ENCODE data around the gene KCTD5.
"Not testable (repeated sequence)": the region's sequence is repeated elsewhere in the genome, so short reads cannot be mapped to it uniquely, and the experiment has no call there.

Gene KCTD5

DNA sequence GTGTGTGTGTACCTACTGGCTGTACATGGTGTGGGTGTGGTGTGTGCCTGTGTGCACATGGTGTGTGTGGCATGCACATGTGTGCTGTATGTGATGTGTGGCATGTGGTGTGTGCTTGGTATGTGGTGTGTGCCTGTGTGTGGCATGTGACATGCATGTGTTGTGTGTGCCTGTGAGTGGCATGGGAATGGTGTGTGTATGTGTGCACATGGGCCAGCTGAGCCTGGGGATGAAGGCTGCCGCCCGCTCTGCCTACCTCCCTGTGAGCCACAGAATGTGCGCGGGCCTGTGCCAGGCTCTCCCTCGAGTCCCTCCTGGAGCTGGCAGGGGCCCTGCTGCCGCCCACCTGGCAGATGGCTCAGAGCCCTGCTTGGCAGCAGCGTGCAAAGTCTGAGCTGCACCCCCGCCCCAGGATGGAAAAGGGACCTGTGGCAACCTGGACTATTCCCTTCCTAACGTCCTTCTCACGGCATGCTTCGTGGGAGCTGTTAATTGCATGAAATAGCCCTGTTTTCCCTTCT lies 28.4 kb downstream of the KCTD5 start:
- DNase-seq = no peak

DNA sequence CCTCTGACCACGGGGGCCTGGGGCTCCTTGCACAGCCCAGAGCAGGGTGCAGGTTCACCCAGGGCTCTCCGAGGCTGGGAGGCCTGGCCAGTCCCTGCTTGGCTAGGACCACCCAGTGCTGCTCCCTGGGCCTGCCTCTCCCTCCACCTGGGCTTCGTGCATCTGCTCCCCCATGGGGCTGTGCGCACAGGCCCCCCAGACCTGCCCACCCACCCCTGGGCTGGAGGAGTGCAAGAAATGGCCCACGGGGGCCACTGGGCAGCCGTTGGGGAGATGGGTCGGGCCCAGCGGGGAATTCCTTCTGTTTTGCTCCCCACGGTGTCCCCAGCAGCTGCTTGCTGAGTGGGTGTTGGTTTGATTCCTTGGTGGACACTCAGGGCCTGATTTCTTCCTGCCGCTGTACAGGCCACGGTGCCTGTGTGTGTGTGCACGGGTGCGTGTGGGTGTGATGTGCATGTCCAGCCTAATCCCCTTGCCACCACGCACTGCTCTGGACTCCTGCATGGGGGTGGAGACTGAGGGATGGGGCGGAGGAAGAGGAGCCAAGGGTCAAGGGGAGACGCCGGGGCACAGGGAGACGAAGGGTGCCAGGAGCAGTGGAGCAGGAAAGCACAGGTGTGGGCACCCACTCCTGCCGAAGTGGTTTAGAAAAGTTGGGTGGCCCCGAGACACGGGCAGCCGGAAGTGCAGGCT lies 29.2 kb downstream of the KCTD5 start:
- DNase-seq = no peak

DNA sequence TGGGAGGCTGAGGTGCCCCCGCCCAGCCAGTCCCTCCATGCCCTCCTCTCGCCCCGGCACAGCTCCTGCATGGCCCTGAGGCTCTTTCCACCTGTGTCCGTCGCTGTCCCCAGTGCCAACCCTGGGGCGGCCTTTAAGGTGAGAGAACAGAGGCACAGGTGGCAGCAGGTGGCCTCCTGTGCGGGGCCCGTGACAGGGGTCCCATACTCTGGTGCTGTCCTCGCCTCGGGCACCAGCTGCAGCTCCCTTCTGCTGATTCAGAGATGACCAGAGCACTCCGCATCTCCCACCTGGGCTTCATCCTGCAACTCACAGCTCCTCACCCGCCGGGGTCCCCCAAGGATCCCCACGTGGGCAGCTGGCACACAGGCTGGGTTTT lies 29.7 kb downstream of the KCTD5 start:
- no peak for DNase-seq

GRCh38 chr16:2712546-2712945 lies 30.2 kb downstream of the KCTD5 start:
- no peak for DNase-seq

DNA sequence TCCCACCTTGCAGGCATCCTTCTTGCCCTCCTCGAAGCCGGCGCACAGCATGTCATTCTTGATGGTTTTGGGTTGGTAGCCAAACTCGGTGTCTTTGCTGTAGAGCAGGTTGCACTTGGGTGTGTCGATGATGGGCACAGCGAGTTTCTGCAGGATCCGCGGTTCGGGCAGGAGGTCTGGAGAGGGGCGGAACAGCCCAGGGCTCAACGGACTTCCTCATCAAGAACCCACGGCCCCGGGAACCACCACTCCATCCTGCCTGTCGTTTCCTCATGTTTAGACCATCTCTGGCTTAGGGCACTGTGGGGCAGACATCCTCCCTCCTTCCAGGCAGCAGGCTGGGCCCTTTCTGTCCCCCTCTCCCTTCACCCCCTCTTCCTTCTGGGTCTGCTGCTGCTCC lies 31.2 kb downstream of the KCTD5 start:
- no peak for DNase-seq

DNA sequence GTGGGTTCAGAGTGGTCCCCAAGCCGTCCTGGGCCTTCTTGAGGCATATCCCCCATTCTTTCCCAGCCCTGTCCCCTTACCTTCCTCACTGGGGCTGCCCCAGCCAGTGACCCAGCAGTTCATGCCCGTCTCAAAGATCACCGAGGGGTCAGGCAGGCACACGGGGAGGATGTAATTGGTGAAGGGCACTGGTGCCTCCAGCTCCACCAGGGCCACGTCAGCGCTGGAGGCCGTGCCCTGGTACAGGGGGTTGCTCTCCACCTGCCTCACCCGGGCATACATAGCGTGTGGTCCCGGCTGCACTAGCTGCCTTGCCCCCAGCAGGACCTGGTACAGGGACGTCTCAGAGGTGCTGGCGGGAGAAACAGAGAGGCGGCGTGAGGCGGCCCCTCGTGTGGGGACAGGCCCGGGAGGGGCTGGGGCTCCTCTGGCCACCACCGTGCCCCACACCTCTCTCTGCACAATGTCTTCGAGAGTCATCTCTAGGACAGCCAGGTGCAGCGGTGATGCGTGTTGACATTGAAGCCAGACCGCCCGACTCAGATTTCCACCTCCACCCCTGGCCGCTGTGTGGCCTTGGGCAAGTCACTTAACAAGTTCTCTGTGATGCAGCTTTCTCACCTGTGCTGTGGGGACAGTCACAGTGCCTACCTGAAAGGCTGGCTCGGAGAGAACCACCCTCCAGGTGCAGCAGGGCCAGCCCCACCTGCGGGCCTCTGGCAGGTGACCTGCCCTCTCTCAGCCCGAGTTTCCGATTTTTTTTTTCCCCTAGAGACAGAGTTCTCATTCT lies 31.9 kb downstream of the KCTD5 start:
- no peak for DNase-seq

GRCh38 chr16:2715064-2715463 lies 32.7 kb downstream of the KCTD5 start:
- DNase-seq = no peak

DNA sequence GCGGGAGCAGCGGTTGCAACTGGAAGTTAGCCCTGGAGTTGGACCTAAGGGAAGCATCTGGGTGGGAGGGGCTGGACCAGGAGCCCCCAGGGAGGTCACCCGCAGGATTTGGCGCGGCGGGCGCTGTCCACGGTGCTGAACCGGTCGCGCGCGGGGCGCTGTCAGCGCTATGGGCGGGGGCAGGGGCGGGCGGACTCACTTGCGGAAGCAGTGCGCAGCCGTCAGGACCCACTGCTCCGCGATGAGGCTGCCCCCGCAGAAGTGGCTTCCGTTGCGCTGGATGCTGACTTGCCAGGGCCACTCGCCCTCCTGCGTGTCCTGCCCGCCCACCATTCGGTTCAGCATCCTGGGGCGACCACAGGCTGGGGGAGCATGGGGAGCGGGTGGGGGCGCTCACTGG lies 33.2 kb downstream of the KCTD5 start:
- DNase-seq = no peak

DNA sequence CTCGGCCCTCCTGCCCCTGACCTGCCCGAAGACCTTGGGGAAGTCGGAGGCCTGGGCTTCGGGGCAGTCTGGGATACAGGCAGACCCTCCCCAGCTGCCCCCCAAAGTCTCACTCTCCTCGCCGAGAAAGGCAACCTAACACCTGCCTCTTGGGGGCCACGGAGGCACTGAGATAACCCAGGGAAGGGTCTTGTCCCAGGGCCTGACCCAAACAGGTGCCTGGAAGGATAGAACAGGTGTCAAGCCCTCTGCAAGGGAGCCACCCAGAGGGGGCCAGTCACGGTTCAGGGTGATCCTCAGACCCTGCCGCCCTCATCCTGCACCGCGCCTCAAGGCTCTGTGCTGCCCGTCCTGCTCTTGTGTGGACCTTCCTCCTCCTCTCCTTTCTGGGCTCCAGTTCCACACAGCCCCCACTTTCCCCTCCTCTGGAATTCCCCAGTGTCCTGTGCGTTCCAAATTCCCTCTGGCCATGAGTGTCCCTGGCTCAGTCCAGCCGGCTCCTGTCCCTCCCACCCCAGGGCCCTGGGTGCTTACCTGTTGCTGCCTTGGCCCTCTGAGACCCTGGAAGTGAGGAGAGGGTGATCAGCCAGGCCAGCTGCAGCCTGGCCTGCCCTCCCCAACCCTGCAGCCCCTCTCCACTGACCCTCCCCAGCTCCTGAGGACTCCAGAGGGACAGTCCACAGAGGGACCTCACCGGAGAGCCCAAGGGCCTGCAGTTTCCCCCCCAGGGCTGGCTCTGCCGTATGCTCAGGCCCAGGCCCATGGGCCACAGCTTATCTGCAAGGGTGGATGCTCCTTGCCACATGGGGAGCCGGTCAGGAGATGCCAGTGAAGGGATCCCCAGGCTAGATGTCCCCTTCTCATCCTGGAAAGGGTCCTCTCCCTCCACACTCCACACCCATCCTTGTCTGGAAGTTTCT lies 33.9 kb downstream of the KCTD5 start:
- no peak for DNase-seq

DNA sequence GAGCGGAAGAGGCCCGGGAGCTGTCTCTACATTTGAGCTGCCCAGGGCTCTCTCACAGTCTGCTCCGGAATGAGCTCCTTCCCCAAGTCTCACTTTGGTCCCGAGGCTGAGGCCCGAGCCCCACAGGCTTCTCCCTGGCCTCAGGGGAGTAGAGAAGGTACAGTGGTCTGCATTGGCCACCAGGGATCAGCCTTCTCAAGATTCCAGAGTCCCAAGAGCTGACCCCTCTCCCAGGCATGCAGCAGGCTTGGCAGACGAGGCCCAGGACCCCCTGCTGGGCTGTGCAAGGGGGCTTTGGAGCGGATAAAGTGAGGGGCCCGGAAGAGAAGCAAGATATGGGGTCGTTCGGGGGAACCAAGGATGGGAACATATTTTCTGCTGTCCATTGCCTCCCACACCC lies 34.6 kb downstream of the KCTD5 start:
- DNase-seq = no peak

GRCh38 chr16:2717383-2718263 lies 35.3 kb downstream of the KCTD5 start:
- DNase-seq = no peak

DNA sequence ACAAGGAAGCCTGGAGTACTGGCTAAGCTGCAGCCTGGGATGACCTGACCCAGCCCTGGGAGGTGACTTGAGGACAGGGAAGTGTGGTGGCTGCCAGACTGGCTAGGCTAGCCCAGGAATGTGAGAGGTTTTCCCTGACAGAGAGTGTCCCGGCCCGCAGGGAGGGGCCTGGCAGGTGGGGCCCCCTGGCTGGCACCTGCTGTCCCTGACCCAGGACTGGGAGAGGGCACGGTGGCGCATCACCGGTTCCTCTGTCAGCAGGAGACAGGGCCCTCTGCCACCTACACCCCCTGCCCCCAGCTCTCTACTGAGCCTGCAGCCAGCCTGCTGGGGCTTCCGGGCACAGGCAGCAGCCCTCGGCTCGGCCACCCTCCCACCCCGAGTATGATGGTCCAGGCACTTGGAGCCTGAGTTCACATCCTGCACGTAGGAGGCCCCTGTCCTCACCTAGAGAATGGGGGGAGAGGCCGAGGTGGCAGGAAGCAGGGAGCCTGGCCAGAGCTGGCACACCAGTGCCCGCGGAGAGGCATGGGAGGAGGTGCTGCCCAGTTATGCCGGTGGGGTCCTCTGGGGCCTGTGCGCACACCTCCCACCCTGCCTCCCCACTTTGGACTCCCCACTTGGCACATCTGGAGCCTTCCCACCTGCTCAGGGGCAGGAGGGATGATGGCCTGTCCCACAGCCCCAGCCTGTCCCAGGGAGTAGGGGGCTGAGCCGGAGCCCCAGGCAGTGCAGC lies 37.2 kb downstream of the KCTD5 start:
- DNase-seq = no peak

DNA sequence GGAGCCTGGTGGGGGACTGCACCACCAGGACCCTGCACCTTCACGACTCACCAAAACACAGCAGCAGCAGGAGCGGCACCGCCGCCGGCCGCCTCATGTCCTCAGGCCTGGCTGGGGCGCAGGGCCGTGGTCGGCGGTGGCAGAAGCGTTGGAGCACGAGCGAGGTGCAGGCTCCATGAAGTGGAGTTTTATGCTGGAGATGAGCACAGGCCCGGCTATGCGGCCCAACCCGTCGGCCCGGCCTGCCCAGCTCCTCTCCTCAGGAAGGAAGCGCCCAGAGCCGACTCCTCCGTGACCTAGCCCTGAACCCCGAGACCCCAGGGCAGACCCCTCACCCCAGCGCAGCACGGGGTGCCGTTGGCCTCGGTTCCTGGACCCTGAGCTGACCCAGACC lies 37.7 kb downstream of the KCTD5 start, which contains the start of gene PRSS27:
PRSS27 (minus strand) TSS at position 161 of the 394 bp plus-strand sequence; CDS start at position 97, 64 bp downstream.
- no peak for DNase-seq

GRCh38 chr16:2720719-2721633 lies 38.7 kb downstream of the KCTD5 start:
- DNase-seq = peak; percentile 30 to 89

DNA sequence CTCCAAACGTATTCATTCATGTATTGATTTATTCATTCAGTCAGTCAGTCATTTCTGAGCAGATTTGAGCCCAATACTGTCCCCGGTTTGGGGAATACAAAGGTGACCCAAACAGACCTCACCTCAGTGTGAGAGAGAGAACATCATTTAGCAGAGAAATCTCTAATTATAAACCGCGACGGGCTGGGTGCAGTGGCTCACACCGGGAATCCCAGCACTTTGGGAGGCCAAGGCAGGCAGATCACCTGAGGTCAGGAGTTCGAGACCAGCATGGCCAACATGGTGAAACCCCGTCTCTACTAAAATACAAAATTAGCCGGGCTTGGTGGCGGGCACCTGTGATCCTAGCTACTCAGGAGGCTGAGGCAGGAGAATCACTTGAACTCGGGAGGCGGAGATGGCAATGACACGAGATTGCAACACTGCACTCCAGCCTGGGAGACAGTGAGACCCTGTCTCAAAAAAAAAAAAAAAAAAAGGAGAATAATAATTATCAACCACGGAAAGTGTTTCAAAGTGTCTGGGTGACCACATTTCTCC lies 39.4 kb downstream of the KCTD5 start:
- DNase-seq = not testable (repeated sequence)

GRCh38 chr16:2724088-2724676 lies 41.9 kb downstream of the KCTD5 start:
- no peak for DNase-seq

GRCh38 chr16:2724816-2725348 lies 42.6 kb downstream of the KCTD5 start:
- DNase-seq = no peak

- DNase-seq = no peak
These were observed 44.6 kb downstream of the KCTD5 start for GRCh38 chr16:2726923-2727322.

- DNase-seq = no peak
These were observed 45.7 kb downstream of the KCTD5 start for GRCh38 chr16:2728034-2728433.

All from NCI-H526 (cell line).